OCI-LY7 (cell line): Measurements from ENCODE around the gene ZBTB20. TPM values are rescaled to one million over a fixed set of nuclear protein-coding genes. Genes with fewer than 3 reads are reported as not detected.

Experiments used
- BruUV-seq: library from RNA; stranded (reverse); fragments of 400-500 nt; replicated peaks from 2 replicates; lab custom pipeline; 2021; lab: Mats Ljungman, UMichigan
- CTCF ChIA-PET: fragments of 300-600 bp; sonication (Branson Sonifier 250); formaldehyde crosslinking; loops from one replicate; lab custom pipeline; 2022; ENCODE audit warnings: antibody characterized with exemption; ENCODE audit not compliant: unreplicated experiment; lab: Charles Lee
- POLR2A ChIA-PET: fragments of 300-600 bp; sonication (Branson Sonifier 250); formaldehyde crosslinking; loops from one replicate; lab custom pipeline; 2022; ENCODE audit warnings: antibody characterized with exemption; lab: Charles Lee
- DNase-seq: peaks from one replicate; pipeline ENCODE4 v3.0.0-alpha.2; 2015; ENCODE audit warnings: low spot score
- H2AFZ ChIP-seq: fragments of 200-600 bp; sonication (generic), shearing (Covaris generic); 2 replicates; pipeline ENCODE4 v1.6.1; 2014; ENCODE audit warnings: mild to moderate bottlenecking, antibody characterized with exemption, low read length, moderate library complexity
- H3K27ac ChIP-seq: fragments of 200-600 bp; sonication (generic); 2 replicates; pipeline ENCODE4 v1.5.1; 2014; ENCODE audit warnings: mixed run types, low read depth, mild to moderate bottlenecking, moderate library complexity, low read length, inconsistent platforms; ENCODE audit not compliant: poor library complexity, severe bottlenecking
- H3K36me3 ChIP-seq: fragments of 200-600 bp; sonication (generic); 2 replicates; pipeline ENCODE4 v1.6.1; 2014; ENCODE audit warnings: mild to moderate bottlenecking, antibody characterized with exemption, low read length, moderate library complexity, mixed read lengths; ENCODE audit not compliant: insufficient read depth
- H3K4me1 ChIP-seq: fragments of 200-600 bp; sonication (generic); 2 replicates; pipeline ENCODE4 v1.5.1; 2014; ENCODE audit warnings: mild to moderate bottlenecking, low read length; ENCODE audit not compliant: insufficient read depth, poor library complexity, severe bottlenecking
- H3K4me2 ChIP-seq: fragments of 200-600 bp; sonication (generic); 2 replicates; pipeline ENCODE4 v1.6.1; 2014; ENCODE audit warnings: mild to moderate bottlenecking, low read length
- H3K4me3 ChIP-seq: fragments of 200-600 bp; sonication (generic); 2 replicates; pipeline ENCODE4 v1.5.1; 2014; ENCODE audit warnings: mild to moderate bottlenecking, low read depth, low read length; ENCODE audit not compliant: poor library complexity, severe bottlenecking
- H3K79me2 ChIP-seq: fragments of 200-600 bp; sonication (generic); 2 replicates; pipeline ENCODE4 v1.6.1; 2016; ENCODE audit warnings: low read depth, mild to moderate bottlenecking, low read length, moderate library complexity, mixed read lengths; ENCODE audit not compliant: insufficient read depth
- H3K9me2 ChIP-seq: fragments of 200-600 bp; sonication (generic); 2 replicates; pipeline ENCODE4 v1.6.1; 2016; ENCODE audit warnings: mild to moderate bottlenecking, low read length, mixed read lengths; ENCODE audit not compliant: insufficient read depth
- H3K9me3 ChIP-seq: fragments of 200-600 bp; sonication (generic); 2 replicates; pipeline ENCODE4 v1.6.1; 2014; ENCODE audit warnings: mild to moderate bottlenecking, mixed run types, low read length, mixed read lengths
- H4K20me1 ChIP-seq: fragments of 200-600 bp; sonication (generic); 2 replicates; pipeline ENCODE4 v1.6.1; 2014; ENCODE audit warnings: mild to moderate bottlenecking, antibody characterized with exemption, low read length, moderate library complexity, mixed read lengths; ENCODE audit not compliant: insufficient read depth
- CTCF ChIP-seq: fragments of 200-600 bp; sonication (generic); conservative IDR thresholded peaks from 2 replicates; pipeline ENCODE4 v1.5.1; 2014; ENCODE audit warnings: mild to moderate bottlenecking, antibody characterized with exemption, low read length, moderate library complexity, mixed read lengths
- EZH2phosphoT487 ChIP-seq: fragments of 200-600 bp; sonication (generic); IDR thresholded peaks from 2 replicates; pipeline ENCODE4 v1.6.1; 2018; ENCODE audit warnings: low read depth, borderline replicate concordance, mild to moderate bottlenecking, mixed run types, antibody characterized with exemption, low read length, moderate library complexity, mixed read lengths
- intact Hi-C: fragments of 100-400 bp; cut with micrococcal nuclease; formaldehyde crosslinking; loops from one replicate; pipeline ENCODE4 v1.10.0; 2022; ENCODE audit not compliant: unreplicated experiment
- total RNA-seq, 2 experiments: library from RNA; depleted of rRNA in 1 of 2; stranded (reverse); fragments of >200 nt in 1 of 2; shearing (Covaris generic) in 1 of 2; gene quantifications; 2 replicates each; pipeline ENCODE4 v1.2.3, GENCODE V29; 2014 to 2022

Gene ZBTB20
- total RNA-seq, 2 experiments from 2014 or later, result 5.5 to 11.8 TPM

DNA sequence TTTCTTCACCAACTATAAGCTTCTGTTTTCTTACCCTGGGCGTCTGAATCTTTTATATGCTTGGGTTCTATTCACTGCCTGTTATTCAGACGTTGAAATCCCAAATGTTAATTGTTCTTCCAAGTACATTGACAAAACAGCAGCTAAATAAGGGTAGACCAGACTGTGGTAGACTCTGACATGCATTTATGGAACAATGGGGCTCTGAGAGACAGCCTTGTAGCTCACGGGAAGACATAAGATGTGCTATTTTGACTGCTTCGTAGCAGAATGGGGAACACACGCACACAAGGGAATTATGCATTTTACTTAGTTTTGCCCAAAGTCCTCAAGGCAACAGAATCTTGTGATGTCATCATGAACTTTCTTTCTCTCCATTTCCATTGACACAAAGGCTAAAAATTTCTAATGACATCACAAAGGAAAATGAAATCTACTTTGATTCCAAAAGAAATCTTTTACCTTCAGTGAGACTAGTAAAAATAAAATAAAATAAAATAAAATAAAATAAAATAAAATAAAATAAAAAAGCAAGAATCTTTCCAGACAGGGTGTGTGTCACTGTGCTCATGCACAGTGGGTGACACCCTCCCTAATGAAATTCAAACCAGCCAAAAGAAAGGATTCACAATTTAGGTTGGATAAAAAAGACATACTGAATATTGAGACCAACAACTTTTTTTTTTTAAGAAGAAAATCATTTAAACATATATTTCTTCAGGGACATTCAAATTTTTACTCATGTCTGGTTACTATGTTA is 346.6 kb downstream of the ZBTB20 start:
- H3K9me2 ChIP-seq, result no peaks in the 10 kb centered on the region
- H3K36me3 ChIP-seq, result no peaks in the 10 kb centered on the region
- DNase-seq, result no peak
- no peaks in the 10 kb centered on the region for H4K20me1 ChIP-seq
- no peak overlapping the region for H3K4me3 ChIP-seq
- BruUV-seq, result no TSS peak
- intact Hi-C loops, result no loop called here
- CTCF ChIA-PET, result no interaction called here
- TF ChIP-seq CTCF (no peak), EZH2phosphoT487 (no peak)
- H2AFZ ChIP-seq, result no peak overlapping the region
- H3K79me2 ChIP-seq, result no peaks in the 10 kb centered on the region
- H3K9me3 ChIP-seq, result no peaks in the 10 kb centered on the region
- no peak overlapping the region for H3K4me2 ChIP-seq
- no peaks in the 10 kb centered on the region for H3K4me1 ChIP-seq
- no peak overlapping the region for H3K27ac ChIP-seq
- POLR2A ChIA-PET, result interaction anchor here (0.6 kb wide), 1 partner anchor 280 kb away, joined by 3 read pairs; no protein-coding TSS in a partner anchor

GRCh38 chr3:114799816-114800215 is 347.3 kb downstream of the ZBTB20 start:
- no peaks in the 10 kb centered on the region for H3K9me3 ChIP-seq
- no peak overlapping the region for H3K27ac ChIP-seq
- H3K79me2 ChIP-seq, result no peaks in the 10 kb centered on the region
- BruUV-seq, result no TSS peak
- no peak overlapping the region for H3K4me2 ChIP-seq
- ChIA-PET POLR2A (no interaction called here), CTCF (no interaction called here)
- intact Hi-C loops, result no loop called here
- no peaks in the 10 kb centered on the region for H4K20me1 ChIP-seq
- no peaks in the 10 kb centered on the region for H3K36me3 ChIP-seq
- no peak overlapping the region for H3K4me3 ChIP-seq
- H3K4me1 ChIP-seq, result no peaks in the 10 kb centered on the region
- no peak overlapping the region for H2AFZ ChIP-seq
- TF ChIP-seq CTCF (no peak), EZH2phosphoT487 (no peak)
- no peak for DNase-seq
- no peaks in the 10 kb centered on the region for H3K9me2 ChIP-seq

DNA sequence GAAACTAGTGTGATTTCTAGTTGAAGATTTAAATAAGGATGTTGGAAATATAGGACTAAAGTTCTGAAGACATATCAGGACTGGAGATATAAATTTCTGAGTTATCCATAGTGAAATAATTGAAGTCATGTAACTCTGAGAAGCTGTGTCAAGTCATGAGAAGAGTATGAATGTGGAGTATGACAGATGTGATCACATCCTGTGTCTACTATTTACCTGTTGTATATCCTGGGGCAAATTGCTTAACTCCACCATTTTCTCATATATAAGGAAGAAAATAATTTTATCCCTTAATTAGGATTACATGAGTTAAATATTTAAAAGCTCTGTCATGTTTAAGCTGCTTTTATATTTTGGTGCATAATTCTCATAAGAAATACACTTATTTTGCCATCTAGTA is 350.3 kb downstream of the ZBTB20 start:
- ChIA-PET CTCF (no interaction called here), POLR2A (no interaction called here)
- no peaks in the 10 kb centered on the region for H3K9me3 ChIP-seq
- H3K4me3 ChIP-seq, result no peak overlapping the region
- no peaks in the 10 kb centered on the region for H3K79me2 ChIP-seq
- H3K4me2 ChIP-seq, result no peak overlapping the region
- H3K27ac ChIP-seq, result no peak overlapping the region
- no peak for DNase-seq
- H4K20me1 ChIP-seq, result no peaks in the 10 kb centered on the region
- H3K4me1 ChIP-seq, result no peaks in the 10 kb centered on the region
- H2AFZ ChIP-seq, result no peak overlapping the region
- intact Hi-C loops, result no loop called here
- BruUV-seq, result no TSS peak
- TF ChIP-seq EZH2phosphoT487, result no peak
- no peak for TF ChIP-seq CTCF
- H3K36me3 ChIP-seq, result no peaks in the 10 kb centered on the region
- no peaks in the 10 kb centered on the region for H3K9me2 ChIP-seq
